IMR-90 (cell line): Measurements from ENCODE around the gene NUBPL. TPM values are rescaled to one million over a fixed set of nuclear protein-coding genes. Genes with fewer than 3 reads are reported as not detected.

Experiments
- ATAC-seq: fragments of 200-7000 bp; cut with Tn5 transposase; 2 replicates; pipeline ENCODE4 v1.9.1; 2020; ENCODE audit warnings: low read depth, mild to moderate bottlenecking, moderate library complexity
- BruUV-seq: library from RNA; stranded (reverse); fragments of 400-500 nt; replicated peaks from 2 replicates; lab custom pipeline; 2021; lab: Mats Ljungman, UMichigan
- CTCF ChIA-PET: fragments of 300-600 bp; formaldehyde crosslinking; extraction: SDS; loops from one replicate; lab custom pipeline; 2021; ENCODE audit warnings: antibody characterized with exemption; lab: Yijun Ruan, JAX
- POLR2A ChIA-PET: fragments of 300-600 bp; sonication (Branson Sonifier 250); formaldehyde crosslinking; loops from one replicate; lab custom pipeline; 2022; ENCODE audit warnings: antibody characterized with exemption; ENCODE audit not compliant: unreplicated experiment; lab: Charles Lee
- DNase-seq: peaks from one replicate; pipeline ENCODE4 v3.0.0; 2013
- H2AFZ ChIP-seq: replicated peaks from 2 replicates; pipeline ENCODE3; 2013; ENCODE audit warnings: low read length, mild to moderate bottlenecking; ENCODE audit not compliant: poor library complexity
- H2AK5ac ChIP-seq: 2 replicates; pipeline ENCODE4 v1.6.1; 2013; ENCODE audit warnings: low read depth, low read length, inconsistent platforms
- H2AK9ac ChIP-seq: replicated peaks from 2 replicates; pipeline ENCODE3; 2013; ENCODE audit warnings: mild to moderate bottlenecking, low read depth, low read length, moderate library complexity; ENCODE audit not compliant: poor library complexity
- H2BK120ac ChIP-seq: 2 replicates; pipeline ENCODE4 v1.6.1; 2013; ENCODE audit warnings: low read depth, low read length, inconsistent platforms
- H2BK15ac ChIP-seq: 3 replicates; pipeline ENCODE4 v1.6.1; 2013; ENCODE audit warnings: low read depth, low read length, inconsistent platforms
- H2BK20ac ChIP-seq: 2 replicates; pipeline ENCODE4 v1.6.1; 2013; ENCODE audit warnings: low read depth, mild to moderate bottlenecking, inconsistent platforms, low read length, moderate library complexity
- H2BK5ac ChIP-seq: 2 replicates; pipeline ENCODE4 v1.6.1; 2013; ENCODE audit warnings: mild to moderate bottlenecking, low read depth, low read length, inconsistent platforms; ENCODE audit not compliant: poor library complexity, severe bottlenecking
- H3K14ac ChIP-seq: replicated peaks from 2 replicates; pipeline ENCODE4 v1.6.1; 2013; ENCODE audit warnings: low read depth, low read length, inconsistent platforms
- H3K18ac ChIP-seq: 2 replicates; pipeline ENCODE4 v1.6.1; 2013; ENCODE audit warnings: low read depth, low read length, control low read depth
- H3K23ac ChIP-seq: 2 replicates; pipeline ENCODE4 v1.6.1; 2013; ENCODE audit warnings: low read depth, low read length, inconsistent platforms
- H3K27ac ChIP-seq: 2 replicates; pipeline ENCODE4 v1.5.1; 2013; ENCODE audit warnings: mild to moderate bottlenecking, control low read depth, low read length; ENCODE audit not compliant: insufficient read depth
- H3K27me3 ChIP-seq: 2 replicates; pipeline ENCODE4 v1.6.1; 2013; ENCODE audit warnings: low read length; ENCODE audit not compliant: control insufficient read depth, insufficient read depth
- H3K36me3 ChIP-seq: 2 replicates; pipeline ENCODE4 v1.6.1; 2013; ENCODE audit warnings: low read length, mixed read lengths; ENCODE audit not compliant: control insufficient read depth, insufficient read depth
- H3K4ac ChIP-seq: 2 replicates; pipeline ENCODE4 v1.6.1; 2013; ENCODE audit warnings: low read depth, low read length, inconsistent platforms
- H3K4me1 ChIP-seq: 2 replicates; pipeline ENCODE4 v1.6.1; 2013; ENCODE audit warnings: low read length, mixed read lengths; ENCODE audit not compliant: control insufficient read depth, insufficient read depth
- H3K4me2 ChIP-seq: 2 replicates; pipeline ENCODE4 v1.6.1; 2013; ENCODE audit warnings: low read depth, mild to moderate bottlenecking, control low read depth, low read length, moderate library complexity
- H3K4me3 ChIP-seq: 2 replicates; pipeline ENCODE4 v1.5.1; 2013; ENCODE audit warnings: low read depth, mild to moderate bottlenecking, control low read depth, low read length, moderate library complexity; ENCODE audit not compliant: insufficient read depth
- H3K56ac ChIP-seq: 2 replicates; pipeline ENCODE4 v1.6.1; 2013; ENCODE audit warnings: low read length, inconsistent platforms; ENCODE audit not compliant: insufficient read depth; ENCODE audit errors: extremely low read depth
- H3K79me1 ChIP-seq, 2 experiments: 2 replicates each; pipeline ENCODE4 v1.6.1; 2013; ENCODE audit warnings: low read length in 2 of 2, inconsistent platforms in 1 of 2, low read depth in 1 of 2
- H3K9ac ChIP-seq: 2 replicates; pipeline ENCODE4 v1.6.1; 2013; ENCODE audit warnings: low read depth, low read length, control low read depth
- H3K9me1 ChIP-seq: 2 replicates; pipeline ENCODE4 v1.6.1; 2013; ENCODE audit warnings: low read length, inconsistent platforms; ENCODE audit not compliant: insufficient read depth
- H3K9me3 ChIP-seq: 2 replicates; pipeline ENCODE4 v1.6.1; 2013; ENCODE audit warnings: low read length; ENCODE audit not compliant: control insufficient read depth, insufficient read depth
- H4K20me1 ChIP-seq: 2 replicates; pipeline ENCODE4 v1.6.1; 2013; ENCODE audit warnings: low read length, inconsistent platforms; ENCODE audit not compliant: insufficient read depth
- H4K5ac ChIP-seq: 2 replicates; pipeline ENCODE4 v1.6.1; 2013; ENCODE audit warnings: mild to moderate bottlenecking, low read depth, low read length, control low read depth
- H4K8ac ChIP-seq, 2 experiments: 2 replicates each; pipeline ENCODE4 v1.6.1; 2013; ENCODE audit warnings: low read depth in 2 of 2, low read length in 2 of 2, control low read depth in 1 of 2, inconsistent platforms in 1 of 2
- H4K91ac ChIP-seq: 2 replicates; pipeline ENCODE4 v1.6.1; 2013; ENCODE audit warnings: low read depth, low read length, inconsistent platforms; ENCODE audit not compliant: insufficient read depth
- BHLHE40 ChIP-seq: fragments of 150-350 bp; IDR thresholded peaks from 2 replicates; pipeline ENCODE4 v1.6.1; 2016; ENCODE audit warnings: mild to moderate bottlenecking, low read depth, low read length
- CEBPB ChIP-seq: IDR thresholded peaks from 2 replicates; pipeline ENCODE4 v1.6.1; 2012; ENCODE audit warnings: low read depth, low read length, improper control_type of control experiment
- CHD1 ChIP-seq: IDR thresholded peaks from 2 replicates; pipeline ENCODE4 v1.6.1; 2012; ENCODE audit warnings: low read depth, low read length, improper control_type of control experiment
- CTCF ChIP-seq: conservative IDR thresholded peaks from 2 replicates; pipeline ENCODE4 v1.5.1; 2012; ENCODE audit warnings: mild to moderate bottlenecking, low read depth, low read length, improper control_type of control experiment
- ELK1 ChIP-seq: fragments of 150-350 bp; IDR thresholded peaks from 2 replicates; pipeline ENCODE4 v1.6.1; 2016; ENCODE audit warnings: low read depth, mild to moderate bottlenecking, low read length, moderate library complexity, borderline replicate concordance
- FOS ChIP-seq: fragments of 150-350 bp; IDR thresholded peaks from 2 replicates; pipeline ENCODE4 v1.6.1; 2016; ENCODE audit warnings: low read depth, low read length
- MAFK ChIP-seq: IDR thresholded peaks from 2 replicates; pipeline ENCODE4 v1.6.1; 2012; ENCODE audit warnings: low read depth, low read length, improper control_type of control experiment
- MAZ ChIP-seq: IDR thresholded peaks from 2 replicates; pipeline ENCODE4 v1.6.1; 2012; ENCODE audit warnings: low read depth, mild to moderate bottlenecking, low read length, improper control_type of control experiment, moderate library complexity, borderline replicate concordance
- MXI1 ChIP-seq: IDR thresholded peaks from 2 replicates; pipeline ENCODE4 v1.6.1; 2012; ENCODE audit warnings: low read depth, mild to moderate bottlenecking, low read length, moderate library complexity, borderline replicate concordance
- NFE2L2 ChIP-seq: fragments of 150-350 bp; IDR thresholded peaks from 2 replicates; pipeline ENCODE4 v1.6.1; 2016; ENCODE audit warnings: low read depth, mild to moderate bottlenecking, low read length
- POLR2A ChIP-seq: IDR thresholded peaks from 2 replicates; pipeline ENCODE4 v1.6.1; 2012; ENCODE audit warnings: mild to moderate bottlenecking, low read depth, low read length
- RAD21 ChIP-seq: IDR thresholded peaks from 2 replicates; pipeline ENCODE4 v1.6.1; 2012; ENCODE audit warnings: low read length, improper control_type of control experiment
- RCOR1 ChIP-seq: IDR thresholded peaks from 2 replicates; pipeline ENCODE4 v1.6.1; 2012; ENCODE audit warnings: mild to moderate bottlenecking, low read length, improper control_type of control experiment; ENCODE audit not compliant: insufficient replicate concordance
- RFX5 ChIP-seq: IDR thresholded peaks from 2 replicates; pipeline ENCODE4 v1.8.0; 2012; ENCODE audit warnings: low read depth, mild to moderate bottlenecking, low read length, moderate library complexity
- SMC3 ChIP-seq: fragments of 150-350 bp; IDR thresholded peaks from 2 replicates; pipeline ENCODE4 v1.6.1; 2016; ENCODE audit warnings: low read depth, mild to moderate bottlenecking, antibody characterized with exemption, low read length, moderate library complexity
- USF2 ChIP-seq: fragments of 150-350 bp; IDR thresholded peaks from 2 replicates; pipeline ENCODE4 v1.6.1; 2017; ENCODE audit warnings: mild to moderate bottlenecking, antibody characterized with exemption, low read length, low read depth
- WGBS, 2 experiments: methylation state at CpG; one replicate each; pipeline versions ENCODE4 v1.1.5 to v1.1.7; 2013; ENCODE audit warnings: missing lambda C conversion rate in 2 of 2; ENCODE audit not compliant: insufficient read length in 1 of 2; ENCODE audit errors: extremely low coverage in 2 of 2; 5-methylcytosine and 5-hydroxymethylcytosine counted together
- dilution Hi-C: fragments of 300-500 bp; cut with HindIII; formaldehyde crosslinking; loops from one replicate; pipeline ENCODE4 v1.14.3; 2018; ENCODE audit warnings: low sequenced_read_pairs; ENCODE audit not compliant: unreplicated experiment
- in situ Hi-C: fragments of 300-500 bp; cut with MboI; formaldehyde crosslinking; loops from 3 replicates; pipeline ENCODE4 v1.14.3; 2019; ENCODE audit warnings: low sequenced_read_pairs, inconsistent platforms, mixed read lengths
- intact Hi-C: fragments of 100-400 bp; cut with micrococcal nuclease; formaldehyde crosslinking; loops from 2 replicates; pipeline ENCODE4 v1.10.0; 2022
- polyA plus RNA-seq, 3 experiments: library from polyadenylated mRNA; depleted of rRNA; stranded (reverse); fragments of >200 nt; gene quantifications; 2 replicates each; pipeline ENCODE4 v1.2.3, GENCODE V29; 2012; ENCODE audit warnings: low replicate concordance in 1 of 3
- total RNA-seq: library from RNA; depleted of rRNA; stranded (reverse); fragments of >200 nt; gene quantifications from 2 replicates; pipeline ENCODE4 v1.2.3, GENCODE V29; 2012

Gene NUBPL
- total and polyA plus RNA-seq, 2 of the 4 experiments (the other 2 are of a cell fraction): 5.4 to 11.5 TPM

GRCh38 chr14:31879661-31880348 is 318.6 kb downstream of the NUBPL start:
- no peaks in the 10 kb centered on the region; the same call in 1 of the 2 replicates for H4K20me1 ChIP-seq
- no TSS peak for BruUV-seq
- peak overlapping the region; percentile 46 for H3K4ac ChIP-seq
- H3K14ac ChIP-seq: no peak overlapping the region
- no peak overlapping the region for H4K91ac ChIP-seq
- peak overlapping the region; percentile 37; the same call in 1 of the 2 replicates for H2BK20ac ChIP-seq
- no CpG with 5 or more reads among the region's 7 CpGs for WGBS, 2 experiments
- no peaks in the 10 kb centered on the region for H3K9me3 ChIP-seq
- H3K18ac ChIP-seq: peak overlapping the region; percentile 79; the same call in 1 of the 2 replicates
- no peak overlapping the region for H2AFZ ChIP-seq
- peak overlapping the region; percentile 47; the same call in 1 of the 2 replicates for H2AK5ac ChIP-seq
- H2BK15ac ChIP-seq: no peak overlapping the region; the same call in 2 of the 3 replicates
- H3K4me3 ChIP-seq: no peak overlapping the region
- H3K9me1 ChIP-seq: peaks cover 16% of the 10 kb centered on the region
- H3K36me3 ChIP-seq: no peaks in the 10 kb centered on the region
- DNase-seq: no peak
- no peak overlapping the region for H4K8ac ChIP-seq
- no peak for ATAC-seq
- TF ChIP-seq CTCF (no peak), RFX5 (no peak), SMC3 (no peak), FOS (no peak), CEBPB (no peak), MXI1 (no peak), POLR2A (no peak), MAZ (no peak), MAFK (no peak), ELK1 (no peak), BHLHE40 (no peak), CHD1 (no peak), NFE2L2 (no peak), RAD21 (no peak), USF2 (no peak), RCOR1 (no peak)
- no peak overlapping the region for H3K9ac ChIP-seq
- no peak overlapping the region for H2BK5ac ChIP-seq
- no peak overlapping the region for H3K56ac ChIP-seq
- CTCF ChIA-PET: no interaction called here
- H3K23ac ChIP-seq: no peak overlapping the region
- dilution Hi-C loops: no loop called here
- no peak overlapping the region for H3K4me2 ChIP-seq
- no peak overlapping the region for H3K27ac ChIP-seq
- peaks cover 18% of the 10 kb centered on the region for H3K4me1 ChIP-seq
- no peaks in the 10 kb centered on the region for H3K27me3 ChIP-seq
- intact Hi-C loops: no loop called here
- H2AK9ac ChIP-seq: no peak overlapping the region
- no peak overlapping the region for H4K5ac ChIP-seq
- H3K79me1 ChIP-seq: no peaks in the 10 kb centered on the region
- POLR2A ChIA-PET: no interaction called here
- in situ Hi-C loops: no loop called here
- peak overlapping the region; percentile 60; the same call in 1 of the 2 replicates for H2BK120ac ChIP-seq
